Measurements from ENCODE around the gene WNT5A. TPM values are rescaled to one million over a fixed set of nuclear protein-coding genes. Genes with fewer than 3 reads are reported as not detected.

WNT5A gene
- total RNA-seq, 1 donor from 2014 or later = 27.2 TPM

DNA sequence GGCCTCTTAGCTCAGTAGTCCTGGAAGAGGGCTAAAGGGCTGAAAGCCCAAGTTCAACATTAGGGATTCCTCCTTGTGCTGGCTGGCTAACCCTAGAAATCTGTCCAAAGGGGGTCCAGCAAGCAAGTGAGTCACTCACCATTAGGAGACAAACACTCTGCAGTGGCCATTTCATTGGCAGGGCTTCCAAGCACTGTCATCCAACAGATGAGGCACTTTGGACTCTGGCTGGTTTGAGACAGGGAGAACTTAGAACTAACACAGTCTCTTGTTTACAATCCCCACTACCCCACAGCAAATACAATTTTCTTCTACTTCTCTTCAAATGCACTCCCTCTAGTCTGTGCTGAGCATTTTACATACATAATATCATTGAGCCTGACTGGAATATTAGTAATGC lies 10.1 kb upstream of the WNT5A start:
- DNase-seq (no peak), ATAC-seq (no peak)
- Histone ChIP-seq H3K27me3 (ENCODE audit: low read depth) (no peaks in the 10 kb centered on the region), H3K36me3 (no peaks in the 10 kb centered on the region), H3K27ac (no peak overlapping the region), H3K4me1 (no peaks in the 10 kb centered on the region), H3K4me3 (no peak overlapping the region), H3K9me3 (no peaks in the 10 kb centered on the region)
- intact Hi-C loops (cut with DNase I) = no loop called here
- no peak for TF ChIP-seq CTCF (IDR thresholded peaks at IDR 0.05)

- DNase-seq = no peak
- Histone ChIP-seq H3K9me3 (no peaks in the 10 kb centered on the region), H3K4me1 (peaks cover under 1% of the 10 kb centered on the region), H3K36me3 (no peaks in the 10 kb centered on the region), H3K4me3 (no peak overlapping the region), H3K27ac (no peak overlapping the region), H3K27me3 (ENCODE audit: low read depth) (no peaks in the 10 kb centered on the region)
- intact Hi-C loops (cut with DNase I) = no loop called here
- no peak for ATAC-seq
- TF ChIP-seq CTCF (IDR thresholded peaks at IDR 0.05) = no peak
These were observed 7.9 kb upstream of the WNT5A start for GRCh38 chr3:55494976-55495375.

GRCh38 chr3:55492976-55493375 lies 5.9 kb upstream of the WNT5A start:
- no peak for TF ChIP-seq CTCF (IDR thresholded peaks at IDR 0.05)
- Histone ChIP-seq H3K27ac (no peak overlapping the region), H3K36me3 (no peaks in the 10 kb centered on the region), H3K4me3 (no peak overlapping the region), H3K9me3 (no peaks in the 10 kb centered on the region), H3K4me1 (peaks cover 6% of the 10 kb centered on the region), H3K27me3 (ENCODE audit: low read depth) (peaks cover 16% of the 10 kb centered on the region)
- ATAC-seq (no peak), DNase-seq (no peak)
- intact Hi-C loops (cut with DNase I) = no loop called here

DNA sequence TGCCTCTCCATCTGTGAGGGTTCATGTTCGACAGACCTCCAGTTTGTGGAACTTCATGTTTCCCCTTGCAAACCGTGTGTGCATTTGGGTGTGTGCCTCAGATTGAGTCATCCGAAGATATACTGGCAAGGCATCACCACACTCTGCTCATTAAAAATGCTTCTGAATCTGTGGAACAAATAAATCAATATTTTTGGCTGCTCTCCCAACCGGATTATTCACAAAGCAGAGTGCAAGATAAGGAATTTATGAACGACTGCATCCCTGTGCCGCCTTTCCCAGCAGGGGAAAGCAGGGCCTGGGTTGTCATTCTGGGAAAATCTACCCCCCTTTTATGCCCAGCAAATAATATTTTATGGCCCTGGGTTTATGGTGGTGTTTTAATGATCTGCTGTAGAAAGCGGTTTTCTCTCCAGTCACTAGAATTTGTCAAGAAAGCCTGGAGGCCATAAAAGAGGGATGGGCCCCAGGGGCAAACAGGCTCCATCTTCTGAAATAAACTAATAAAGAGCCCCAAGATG lies 4.2 kb upstream of the WNT5A start:
- no peak overlapping the region for H3K27ac ChIP-seq
- no peaks in the 10 kb centered on the region for H3K36me3 ChIP-seq
- TF ChIP-seq CTCF (IDR thresholded peaks at IDR 0.05) = no peak
- peaks cover 24% of the 10 kb centered on the region for H3K27me3 ChIP-seq (ENCODE audit: low read depth)
- no peaks in the 10 kb centered on the region for H3K9me3 ChIP-seq
- intact Hi-C loops (cut with DNase I) = no loop called here
- no peak overlapping the region for H3K4me3 ChIP-seq
- peaks cover 15% of the 10 kb centered on the region for H3K4me1 ChIP-seq
- DNase-seq = no peak
- ATAC-seq = no peak

GRCh38 chr3:55490276-55490913 lies 3.3 kb upstream of the WNT5A start:
- ATAC-seq = peak; percentile 53 to 55
- H3K27ac ChIP-seq = peak overlapping the region; percentile 34
- no peaks in the 10 kb centered on the region for H3K36me3 ChIP-seq
- intact Hi-C loops (cut with DNase I) = no loop called here
- H3K4me3 ChIP-seq = no peak overlapping the region
- peaks cover 20% of the 10 kb centered on the region for H3K4me1 ChIP-seq
- TF ChIP-seq CTCF (IDR thresholded peaks at IDR 0.05) = no peak
- H3K9me3 ChIP-seq = no peaks in the 10 kb centered on the region
- peaks cover 34% of the 10 kb centered on the region for H3K27me3 ChIP-seq (ENCODE audit: low read depth)
- no peak for DNase-seq

Data from lower lobe of right lung (tissue), 2 donors.